Uterus (tissue), 2 donors: ENCODE results near the gene TBL1X.

Experiments used
- CTCF ChIP-seq, 4 experiments: fragments of 200-600 bp in 2 of 4; fragments of 450-650 bp in 2 of 4; sonication (generic) in 2 of 4; IDR thresholded peaks; one replicate each; pipeline ENCODE4 v1.5.1; 2016 to 2019; ENCODE audit warnings: antibody characterized with exemption in 4 of 4, mild to moderate bottlenecking in 2 of 4, moderate library complexity in 1 of 4
- POLR2A ChIP-seq, 2 donors: fragments of 450-650 bp; IDR thresholded peaks; one replicate each; pipeline ENCODE4 v1.6.1; 2016; ENCODE audit warnings: antibody characterized with exemption in 2 of 2, mild to moderate bottlenecking in 1 of 2, moderate library complexity in 1 of 2

- TF ChIP-seq CTCF (IDR thresholded peaks at IDR 0.05) = no peak
- no peak for TF ChIP-seq POLR2A (IDR thresholded peaks at IDR 0.05)
Measured at GRCh38 chrX:9706421-9706820, 241.6 kb downstream of the TBL1X start.
